GM12875 (cell line): ENCODE results near the gene TLR5.

ENCODE experiments used
- H3K4me3 ChIP-seq: one replicate; pipeline ENCODE4 v1.5.1; 2011; ENCODE audit warnings: low read depth, low read length, control low read depth
- CTCF ChIP-seq: IDR thresholded peaks from 2 replicates; pipeline ENCODE4 v1.5.1; 2011; ENCODE audit warnings: low read depth, mild to moderate bottlenecking, control low read depth, inconsistent platforms, low read length, moderate library complexity, borderline replicate concordance; ENCODE audit not compliant: insufficient read depth

Gene TLR5

GRCh38 chr1:223137455-223138085, 5.5 kb downstream of the TLR5 start:
- TF ChIP-seq CTCF, result no peak

GRCh38 chr1:223136086-223136485, 7.0 kb downstream of the TLR5 start:
- H3K4me3 ChIP-seq, result no peak overlapping the region

More at GRCh38 chr1:223137455-223138085, 5.5 kb downstream of the TLR5 start:
- no peak overlapping the region for H3K4me3 ChIP-seq

GRCh38 chr1:223135176-223135942, 7.7 kb downstream of the TLR5 start:
- no peak for TF ChIP-seq CTCF
- H3K4me3 ChIP-seq, result no peak overlapping the region

More at GRCh38 chr1:223136086-223136485, 7.0 kb downstream of the TLR5 start:
- TF ChIP-seq CTCF, result no peak

GRCh38 chr1:223133824-223134435, 9.1 kb downstream of the TLR5 start:
- TF ChIP-seq CTCF, result peak; percentile 89
- H3K4me3 ChIP-seq, result no peak overlapping the region

GRCh38 chr1:223133306-223133823, 9.7 kb downstream of the TLR5 start:
- no peak for TF ChIP-seq CTCF
- no peak overlapping the region for H3K4me3 ChIP-seq

- H3K4me3 ChIP-seq, result no peak overlapping the region
- TF ChIP-seq CTCF, result peak; percentile 92
Observed at GRCh38 chr1:223129229-223129901, 13.7 kb downstream of the TLR5 start.
